H1 (cell line): ENCODE measurements around the gene RELT. TPM values are rescaled to one million over a fixed set of nuclear protein-coding genes. Genes with fewer than 3 reads are reported as not detected.

Experiments
- CTCF ChIA-PET: fragments of 300-600 bp; sonication (Branson Sonifier 250); formaldehyde crosslinking; loops from one replicate; lab custom pipeline; 2021; ENCODE audit not compliant: partially characterized antibody; lab: Charles Lee
- POLR2A ChIA-PET: fragments of 300-600 bp; sonication (Branson Sonifier 250); formaldehyde crosslinking; loops from one replicate; lab custom pipeline; 2021; ENCODE audit warnings: inconsistent platforms; ENCODE audit not compliant: partially characterized antibody; lab: Charles Lee
- DNase-seq, 2 experiments: peaks; one replicate each; pipeline versions ENCODE4 v3.0.0 to v3.0.0-alpha.2; 2010 to 2022; ENCODE audit warnings: low spot score in 2 of 2, low read depth in 1 of 2, mixed read lengths in 1 of 2
- FAIRE-seq: peaks from 2 replicates; lab custom pipeline; 2011; peaks lifted over from hg19 to GRCh38; lab: Jason Lieb, UNC
- H2AFZ ChIP-seq: 2 replicates; pipeline ENCODE4 v1.8.1; 2012; ENCODE audit warnings: low read length, inconsistent platforms
- H2AK5ac ChIP-seq: 2 replicates; pipeline ENCODE4 v1.6.1; 2013; ENCODE audit warnings: low read depth, low read length
- H2BK120ac ChIP-seq: replicated peaks from 2 replicates; pipeline ENCODE3; 2013; ENCODE audit warnings: low read depth, low read length, inconsistent platforms
- H2BK12ac ChIP-seq: 2 replicates; pipeline ENCODE4 v1.6.1; 2013; ENCODE audit warnings: low read depth, low read length
- H2BK15ac ChIP-seq: 2 replicates; pipeline ENCODE4 v1.6.1; 2013; ENCODE audit warnings: low read length
- H2BK20ac ChIP-seq: 2 replicates; pipeline ENCODE4 v1.6.1; 2013; ENCODE audit warnings: low read length
- H2BK5ac ChIP-seq: 2 replicates; pipeline ENCODE4 v1.6.1; 2013; ENCODE audit warnings: low read depth, low read length
- H3K14ac ChIP-seq: 2 replicates; pipeline ENCODE4 v1.6.1; 2013; ENCODE audit warnings: inconsistent platforms; ENCODE audit not compliant: insufficient read length
- H3K18ac ChIP-seq: 2 replicates; pipeline ENCODE4 v1.6.1; 2013; ENCODE audit warnings: low read length; ENCODE audit errors: extremely low read depth
- H3K23ac ChIP-seq: 2 replicates; pipeline ENCODE4 v1.6.1; 2013; ENCODE audit warnings: inconsistent platforms; ENCODE audit not compliant: insufficient read length
- H3K23me2 ChIP-seq: 2 replicates; pipeline ENCODE4 v1.6.1; 2013; ENCODE audit warnings: low read depth, low read length
- H3K27ac ChIP-seq: 2 replicates; pipeline ENCODE4 v1.6.1; 2011; ENCODE audit warnings: low read depth, low read length, inconsistent platforms
- H3K27me3 ChIP-seq, 4 experiments: replicated peaks in 1 of 4; 1 replicate in 1 of 4; 2 replicates in 3 of 4; pipeline versions ENCODE4 v1.6.1 to v1.8.1; 2011 to 2013; ENCODE audit warnings: low read length in 3 of 4, mild to moderate bottlenecking in 3 of 4, inconsistent platforms in 2 of 4, mixed read lengths in 2 of 4, moderate library complexity in 1 of 4; ENCODE audit not compliant: control insufficient read depth in 3 of 4, insufficient read depth in 3 of 4; ENCODE audit errors: extremely low read depth in 1 of 4
- H3K36me3 ChIP-seq, 4 experiments: 2 replicates each; pipeline versions ENCODE4 v1.6.1 to v1.8.1; 2011 to 2013; ENCODE audit warnings: mild to moderate bottlenecking in 4 of 4, low read length in 3 of 4, moderate library complexity in 2 of 4, control low read depth in 1 of 4, inconsistent platforms in 1 of 4; ENCODE audit not compliant: insufficient read depth in 4 of 4, control insufficient read depth in 2 of 4
- H3K4ac ChIP-seq: replicated peaks from 2 replicates; pipeline ENCODE3; 2013; ENCODE audit warnings: low read length, low read depth, mixed read lengths, inconsistent platforms; ENCODE audit not compliant: insufficient read length
- H3K4me1 ChIP-seq, 4 experiments: replicated peaks in 1 of 4; 1 replicate in 1 of 4; 2 replicates in 3 of 4; pipeline versions ENCODE4 v1.6.1 to v1.8.1; 2011 to 2013; ENCODE audit warnings: low read length in 3 of 4, inconsistent platforms in 2 of 4, mixed read lengths in 1 of 4; ENCODE audit not compliant: insufficient read depth in 4 of 4, control insufficient read depth in 3 of 4
- H3K4me2 ChIP-seq, 2 experiments: 2 replicates each; pipeline versions ENCODE4 v1.6.1 to v1.8.1; 2011 to 2013; ENCODE audit warnings: low read depth in 2 of 2, low read length in 2 of 2, control low read depth in 1 of 2, inconsistent platforms in 1 of 2, mild to moderate bottlenecking in 1 of 2; ENCODE audit not compliant: insufficient read depth in 1 of 2
- H3K4me3 ChIP-seq, 4 experiments: fragments of 200-600, 300-600 bp in 1 of 4; sonication (generic), shearing (Covaris generic), sonication (Bioruptor Twin) in 1 of 4; 2 replicates each; pipeline versions ENCODE4 v1.5.1 to v1.8.1; 2011 to 2016; ENCODE audit warnings: low read length in 4 of 4, low read depth in 3 of 4, control low read depth in 2 of 4, inconsistent platforms in 2 of 4, mild to moderate bottlenecking in 2 of 4, mixed read lengths in 1 of 4, moderate library complexity in 1 of 4; ENCODE audit not compliant: insufficient read depth in 2 of 4; ENCODE audit errors: extremely low read depth in 1 of 4
- H3K56ac ChIP-seq: replicated peaks from 2 replicates; pipeline ENCODE3; 2013; ENCODE audit warnings: low read depth, mild to moderate bottlenecking, mixed read lengths, low read length, inconsistent platforms; ENCODE audit not compliant: insufficient read length
- H3K79me1 ChIP-seq: 2 replicates; pipeline ENCODE4 v1.6.1; 2013; ENCODE audit warnings: low read depth, low read length, control low read depth
- H3K79me2 ChIP-seq, 2 experiments: 2 replicates each; pipeline versions ENCODE4 v1.6.1 to v1.8.1; 2012 to 2013; ENCODE audit warnings: low read length in 2 of 2, mild to moderate bottlenecking in 2 of 2, inconsistent platforms in 1 of 2; ENCODE audit not compliant: insufficient read depth in 2 of 2, control insufficient read depth in 1 of 2
- H3K9ac ChIP-seq, 4 experiments: replicated peaks in 1 of 4; 1 replicate in 1 of 4; 2 replicates in 3 of 4; pipeline versions ENCODE4 v1.6.1 to v1.8.1; 2011 to 2013; ENCODE audit warnings: low read depth in 3 of 4, low read length in 3 of 4, control low read depth in 2 of 4, mild to moderate bottlenecking in 2 of 4, moderate library complexity in 2 of 4, inconsistent platforms in 1 of 4; ENCODE audit errors: extremely low read depth in 1 of 4
- H3K9me3 ChIP-seq, 2 experiments: 2 replicates each; pipeline versions ENCODE4 v1.6.1 to v1.8.1; 2012 to 2013; ENCODE audit warnings: mild to moderate bottlenecking in 2 of 2, moderate library complexity in 2 of 2, control low read depth in 1 of 2, inconsistent platforms in 1 of 2, low read depth in 1 of 2, low read length in 1 of 2, mixed read lengths in 1 of 2; ENCODE audit not compliant: insufficient read depth in 2 of 2
- H4K20me1 ChIP-seq, 2 experiments: replicated peaks in 1 of 2; 2 replicates each; pipeline versions ENCODE3 to v1.8.1; 2011 to 2013; ENCODE audit warnings: inconsistent platforms in 2 of 2, low read length in 2 of 2, mild to moderate bottlenecking in 1 of 2; ENCODE audit not compliant: insufficient read depth in 2 of 2, control insufficient read depth in 1 of 2
- H4K5ac ChIP-seq: 2 replicates; pipeline ENCODE4 v1.6.1; 2013; ENCODE audit warnings: low read length, low read depth, mixed read lengths, inconsistent platforms; ENCODE audit not compliant: insufficient read length
- H4K8ac ChIP-seq: 2 replicates; pipeline ENCODE4 v1.8.0; 2013; ENCODE audit warnings: mild to moderate bottlenecking, moderate library complexity, low read length, inconsistent platforms; ENCODE audit not compliant: insufficient read depth; ENCODE audit errors: extremely low read depth
- H4K91ac ChIP-seq: replicated peaks from 2 replicates; pipeline ENCODE3; 2013; ENCODE audit warnings: low read length, mixed read lengths, inconsistent platforms; ENCODE audit not compliant: insufficient read length
- JUN ChIP-seq: IDR thresholded peaks from 2 replicates; pipeline ENCODE4 v1.6.1; 2011; ENCODE audit warnings: low read depth, mild to moderate bottlenecking, improper control_type of control experiment, low read length
- KDM1A ChIP-seq: fragments of 200-600, 300-600 bp; sonication (generic); IDR thresholded peaks from 2 replicates; pipeline ENCODE4 v1.7.1; 2016; ENCODE audit warnings: mild to moderate bottlenecking, low read length, borderline replicate concordance
- RAD21 ChIP-seq, 2 experiments: IDR thresholded peaks in 1 of 2; conservative IDR thresholded peaks in 1 of 2; 2 replicates each; pipeline ENCODE4 v1.6.1; 2011; ENCODE audit warnings: low read depth in 2 of 2, low read length in 2 of 2, improper control_type of control experiment in 1 of 2, inconsistent platforms in 1 of 2, mild to moderate bottlenecking in 1 of 2, moderate library complexity in 1 of 2
- SP1 ChIP-seq: IDR thresholded peaks from 2 replicates; pipeline ENCODE4 v1.6.1; 2011; ENCODE audit warnings: low read depth, low read length
- YY1 ChIP-seq: IDR thresholded peaks from 2 replicates; pipeline ENCODE4 v1.6.1; 2011; ENCODE audit warnings: low read depth, mild to moderate bottlenecking, low read length
- WGBS, 2 experiments: shearing (Covaris generic) in 1 of 2; methylation state at CpG; one replicate each; pipeline versions ENCODE4 v1.1.6 to v1.1.7; 2013 to 2015; ENCODE audit warnings: low lambda C conversion rate in 2 of 2, mixed read lengths in 2 of 2, inconsistent platforms in 1 of 2, low coverage in 1 of 2, missing lambda C conversion rate in 1 of 2; ENCODE audit not compliant: insufficient replicate concordance in 2 of 2, insufficient coverage in 1 of 2, insufficient read length in 1 of 2; ENCODE audit errors: extremely low coverage in 1 of 2, missing lambda C conversion rate in 1 of 2; 5-methylcytosine and 5-hydroxymethylcytosine counted together
- polyA plus RNA-seq, 7 experiments: library from polyadenylated mRNA; depleted of rRNA in 3 of 7; stranded (reverse) in 5 of 7; unstranded in 2 of 7; fragments of >200 nt in 5 of 7; fragments of 200-250 nt in 2 of 7; gene quantifications; 1 replicate in 5 of 7; 2 replicates in 1 of 7; 4 replicates in 1 of 7; pipeline versions ENCODE4 v1.2.1 to v1.2.3, GENCODE V29; 2011 to 2013; ENCODE audit warnings: missing spikeins in 2 of 7, mixed read lengths in 2 of 7
- total RNA-seq: library from RNA; stranded (reverse); fragmentation: NEBNext Ultra II Directional; extraction: Animal tissue kit (Norgen Biotek cat#: 25700); gene quantifications from 2 replicates; pipeline ENCODE4 v1.2.1, GENCODE V29; 2021
- TF ChIP-seq, protein P1 (sequence below): IDR thresholded peaks from 2 replicates; pipeline ENCODE4 v1.6.1; 2012; ENCODE audit warnings: inconsistent platforms
- TF ChIP-seq, protein P2 (sequence below), 3 experiments: IDR thresholded peaks; 1 replicate in 2 of 3; 2 replicates in 1 of 3; pipeline versions ENCODE4 v1.5.1 to v1.6.1; 2011; ENCODE audit warnings: low read length in 3 of 3, mild to moderate bottlenecking in 3 of 3, inconsistent platforms in 2 of 3, low read depth in 1 of 3, moderate library complexity in 1 of 3; ENCODE audit not compliant: insufficient read depth in 1 of 3; ENCODE audit errors: control extremely low read depth in 1 of 3

The RELT gene
- total and polyA plus RNA-seq, 2 of the 8 experiments (the other 6 are each of a cell fraction or from before 2014, with no cell fraction given), result 3.4 to 5.7 TPM

DNA sequence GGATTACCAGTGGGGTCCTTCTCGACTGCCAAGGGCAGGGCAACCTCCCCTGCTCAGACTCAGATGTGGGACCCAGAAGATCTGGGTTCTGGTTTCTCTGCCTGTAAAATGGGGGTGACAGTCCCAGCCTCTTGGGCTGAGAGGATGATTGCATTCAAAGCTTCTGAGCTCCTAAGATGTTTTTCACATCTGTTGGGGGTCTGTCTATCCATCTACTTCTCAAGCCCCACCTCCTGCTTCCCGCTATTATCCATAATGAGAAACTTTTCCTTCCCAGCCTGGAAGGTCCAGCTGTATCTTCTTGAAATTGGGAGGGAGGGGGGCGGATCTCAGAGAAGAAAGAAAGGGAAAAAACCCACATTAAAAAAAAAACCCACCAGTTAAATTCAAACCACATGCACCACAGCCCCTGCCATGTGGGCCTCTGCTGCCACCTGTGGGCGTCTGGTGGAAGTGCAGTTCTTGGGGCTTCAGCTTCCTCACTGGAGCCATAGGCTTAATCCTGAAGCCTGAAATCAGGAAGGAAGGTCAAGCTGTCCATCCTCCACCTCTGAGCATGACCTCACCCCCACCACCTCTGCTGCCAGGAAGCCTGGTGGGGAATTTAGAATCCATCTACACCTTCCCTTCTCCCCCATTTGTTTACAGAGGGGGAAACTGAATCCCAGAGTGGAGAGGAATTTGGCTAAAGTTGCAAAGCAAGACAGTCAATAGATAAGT, 40.8 kb upstream of the RELT start:
- FAIRE-seq (peak; percentile 78), DNase-seq (peak in 1 of 2 experiments; percentile 98)
- H3K4me1 ChIP-seq, result peaks cover 10 to 32% (median 26%) of the 10 kb centered on the region in 4 experiments
- H2BK5ac ChIP-seq, result no peak overlapping the region
- ChIA-PET CTCF (interaction anchor here (0.6 to 35.5 kb wide), 12 partner anchors 10 to 312 kb away, joined by 3 to 1456 read pairs (median 6); partner anchors contain the start of genes ARHGEF17 and RELT), POLR2A (interaction anchor here (0.7 to 4.9 kb wide), 3 partner anchors 13 to 27 kb away, joined by 4 to 29 read pairs (median 4); partner anchors contain the start of gene ARHGEF17)
- no peak overlapping the region for H3K56ac ChIP-seq
- H3K23me2 ChIP-seq, result no peaks in the 10 kb centered on the region
- no peak overlapping the region for H2AFZ ChIP-seq
- H3K9me3 ChIP-seq, result no peaks in the 10 kb centered on the region
- no peak overlapping the region for H2BK12ac ChIP-seq
- no peak overlapping the region for H3K18ac ChIP-seq
- no peak overlapping the region for H3K27ac ChIP-seq
- no peak overlapping the region for H3K4me3 ChIP-seq
- TF ChIP-seq, protein P1, sequence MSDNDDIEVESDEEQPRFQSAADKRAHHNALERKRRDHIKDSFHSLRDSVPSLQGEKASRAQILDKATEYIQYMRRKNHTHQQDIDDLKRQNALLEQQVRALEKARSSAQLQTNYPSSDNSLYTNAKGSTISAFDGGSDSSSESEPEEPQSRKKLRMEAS, result peak; percentile 66
- peak; percentile 14; the same call in 1 of the 2 replicates for TF ChIP-seq YY1
- TF ChIP-seq, protein P2, sequence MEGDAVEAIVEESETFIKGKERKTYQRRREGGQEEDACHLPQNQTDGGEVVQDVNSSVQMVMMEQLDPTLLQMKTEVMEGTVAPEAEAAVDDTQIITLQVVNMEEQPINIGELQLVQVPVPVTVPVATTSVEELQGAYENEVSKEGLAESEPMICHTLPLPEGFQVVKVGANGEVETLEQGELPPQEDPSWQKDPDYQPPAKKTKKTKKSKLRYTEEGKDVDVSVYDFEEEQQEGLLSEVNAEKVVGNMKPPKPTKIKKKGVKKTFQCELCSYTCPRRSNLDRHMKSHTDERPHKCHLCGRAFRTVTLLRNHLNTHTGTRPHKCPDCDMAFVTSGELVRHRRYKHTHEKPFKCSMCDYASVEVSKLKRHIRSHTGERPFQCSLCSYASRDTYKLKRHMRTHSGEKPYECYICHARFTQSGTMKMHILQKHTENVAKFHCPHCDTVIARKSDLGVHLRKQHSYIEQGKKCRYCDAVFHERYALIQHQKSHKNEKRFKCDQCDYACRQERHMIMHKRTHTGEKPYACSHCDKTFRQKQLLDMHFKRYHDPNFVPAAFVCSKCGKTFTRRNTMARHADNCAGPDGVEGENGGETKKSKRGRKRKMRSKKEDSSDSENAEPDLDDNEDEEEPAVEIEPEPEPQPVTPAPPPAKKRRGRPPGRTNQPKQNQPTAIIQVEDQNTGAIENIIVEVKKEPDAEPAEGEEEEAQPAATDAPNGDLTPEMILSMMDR (IDR thresholded peaks at IDR 0.05; ENCODE audit: control extremely low read depth in 1 of 3, insufficient read depth in 1 of 3, low read depth in 1 of 3, low read length in 3 of 3), result peak; percentile 93 to 95 (median 94)
- TF ChIP-seq KDM1A, result no peak
- no peak for TF ChIP-seq SP1
- TF ChIP-seq JUN, result no peak
- TF ChIP-seq RAD21 (IDR thresholded peaks at IDR 0.05 in 1 of 2, conservative IDR thresholded peaks at IDR 0.05 in 1 of 2; ENCODE audit: low read depth in 2 of 2, low read length in 2 of 2), result peak; percentile 93 to 95
- H3K4me2 ChIP-seq, result no peak overlapping the region
- H3K79me2 ChIP-seq, result no peaks in the 10 kb centered on the region
- H3K4ac ChIP-seq, result no peak overlapping the region
- no peak overlapping the region for H4K8ac ChIP-seq
- H4K91ac ChIP-seq, result no peak overlapping the region
- 19% methylated on average over 4 of the region's 4 CpGs; no CpG with 5 or more reads in 1 of the 2 experiments for WGBS, 2 experiments
- H2BK20ac ChIP-seq, result no peak overlapping the region
- no peak overlapping the region for H3K9ac ChIP-seq
- H3K14ac ChIP-seq, result no peak overlapping the region
- no peak overlapping the region for H2BK120ac ChIP-seq
- H4K5ac ChIP-seq, result no peak overlapping the region
- no peak overlapping the region for H2AK5ac ChIP-seq
- H2BK15ac ChIP-seq, result no peak overlapping the region
- peaks cover 31 to 33% of the 10 kb centered on the region in 2 experiments for H4K20me1 ChIP-seq
- peaks cover 28 to 64% (median 52%) of the 10 kb centered on the region in 4 experiments for H3K27me3 ChIP-seq
- H3K23ac ChIP-seq, result no peak overlapping the region
- no peaks in the 10 kb centered on the region for H3K79me1 ChIP-seq
- no peaks in the 10 kb centered on the region for H3K36me3 ChIP-seq
